HG03045 (cell line): ENCODE measurements around the gene FGF12.
"Not testable (repeated sequence)": the region's sequence is repeated elsewhere in the genome, so short reads cannot be mapped to it uniquely, and the experiment has no call there.

ENCODE experiments used
- ATAC-seq: cut with Tn5 transposase; IDR thresholded peaks from one replicate; pipeline ENCODE4 v1.9.1; 2021; ENCODE audit warnings: mild to moderate bottlenecking, moderate library complexity; ENCODE audit not compliant: unreplicated experiment

FGF12 gene

GRCh38 chr3:192607798-192608197 lies 119.5 kb downstream of the FGF12 start:
- no peak for ATAC-seq

DNA sequence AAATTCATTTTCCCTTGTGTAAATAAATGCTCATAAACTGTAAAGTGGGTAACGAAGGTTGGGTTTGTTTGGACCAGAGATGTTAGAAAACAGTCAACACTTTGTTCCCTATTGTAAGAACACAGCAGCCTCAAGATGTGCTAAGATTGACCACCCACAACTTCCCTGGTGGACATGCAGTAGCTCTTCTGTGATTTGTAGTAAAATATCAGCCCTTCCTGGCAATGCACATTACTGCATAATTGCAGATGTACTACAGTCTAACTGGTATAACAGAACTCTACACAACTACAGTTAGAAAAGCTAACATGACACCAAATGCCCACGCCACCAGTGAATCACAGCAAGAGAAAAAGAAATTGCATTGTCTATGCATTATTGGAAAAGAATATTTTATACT lies 129.4 kb downstream of the FGF12 start:
- ATAC-seq = no peak

GRCh38 chr3:192597506-192597905 lies 129.8 kb downstream of the FGF12 start:
- no peak for ATAC-seq

GRCh38 chr3:192578729-192579128 lies 148.6 kb downstream of the FGF12 start:
- no peak for ATAC-seq

- ATAC-seq = no peak
Measured at GRCh38 chr3:192577811-192578210, 149.5 kb downstream of the FGF12 start.

DNA sequence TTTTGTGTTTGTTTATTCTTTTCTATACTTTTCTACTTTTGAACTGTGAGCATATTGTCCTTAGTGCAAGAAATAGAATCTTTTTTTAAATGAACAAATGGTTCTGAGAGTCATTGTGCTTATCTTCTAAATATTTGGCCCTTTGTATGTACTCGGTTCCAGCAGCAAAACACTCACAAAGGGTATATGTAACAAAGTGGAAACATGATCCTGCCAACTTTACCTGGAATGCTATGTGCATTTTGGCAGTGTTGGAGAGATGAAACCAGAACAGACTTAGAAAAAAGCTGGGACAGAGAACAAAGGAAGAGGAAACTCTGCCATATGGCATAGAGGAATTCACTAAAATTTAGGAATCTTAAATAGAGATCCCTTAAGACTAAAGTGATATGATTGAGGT lies 150.1 kb downstream of the FGF12 start:
- no peak for ATAC-seq

DNA sequence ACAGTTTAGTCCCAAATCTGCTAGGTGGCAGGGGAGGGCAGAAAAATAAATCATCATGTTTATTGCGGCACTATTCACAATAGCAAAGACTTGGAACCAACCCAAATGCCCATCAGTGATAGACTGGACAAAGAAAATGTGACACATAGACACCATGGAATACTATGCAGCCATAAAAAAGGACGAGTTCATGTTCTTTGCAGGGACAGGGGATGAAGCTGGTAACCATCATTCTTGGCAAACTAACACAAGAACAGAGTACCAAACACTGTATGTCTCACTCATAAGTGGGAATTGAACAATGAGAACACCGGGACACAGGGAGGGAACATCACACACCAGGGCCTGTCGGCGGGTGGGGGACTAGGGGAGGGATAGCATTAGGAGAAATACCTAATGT lies 150.6 kb downstream of the FGF12 start:
- not testable (repeated sequence) for ATAC-seq

DNA sequence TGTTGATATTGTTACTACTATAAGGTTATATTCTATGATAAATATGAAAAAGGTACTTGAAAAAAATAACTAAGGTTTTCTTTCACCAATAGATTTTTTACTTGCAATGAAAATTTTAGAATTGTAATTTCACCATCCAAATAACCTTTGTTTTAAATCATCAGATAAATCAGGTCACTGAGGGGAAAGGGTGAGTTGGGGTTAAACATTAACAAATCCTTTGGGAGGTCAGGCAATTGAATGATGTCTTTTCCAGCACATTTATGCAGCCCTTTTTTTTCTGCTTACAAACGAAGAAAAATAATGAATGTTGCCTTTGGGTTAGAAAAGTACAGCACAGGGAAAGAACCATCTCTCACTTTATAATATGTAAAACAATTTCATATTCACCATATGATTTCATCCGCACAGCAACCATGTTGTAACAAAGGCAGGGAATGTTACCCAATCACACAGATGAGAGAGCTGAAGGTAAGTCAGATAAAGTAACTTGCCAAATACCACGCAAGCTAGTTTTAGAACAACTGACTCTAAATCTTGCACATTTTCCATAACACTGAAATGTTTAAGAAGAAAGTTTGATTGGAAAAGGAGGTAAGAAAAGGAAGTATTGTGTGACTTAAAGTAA lies 151.3 kb downstream of the FGF12 start:
- no peak for ATAC-seq

DNA sequence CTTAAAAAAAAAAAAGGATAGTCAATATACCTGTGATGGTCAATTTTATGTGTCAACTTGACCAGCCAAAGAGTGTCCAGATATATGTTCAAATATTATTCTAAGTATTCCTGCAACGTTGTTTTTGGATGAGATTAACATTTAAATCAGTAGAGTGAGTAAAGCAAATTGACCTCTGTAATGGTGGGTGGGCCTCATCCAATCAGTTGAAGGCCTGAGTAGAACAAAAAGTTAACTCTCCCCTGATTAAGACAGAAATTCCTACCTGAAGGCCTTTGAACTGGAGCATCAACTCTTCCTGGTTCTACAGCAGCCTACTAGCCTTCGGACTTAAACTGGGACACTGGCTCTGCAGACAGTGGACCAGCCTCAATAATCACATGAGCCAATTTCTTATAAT lies 154.1 kb downstream of the FGF12 start:
- ATAC-seq = no peak

- no peak for ATAC-seq
Measured at GRCh38 chr3:192570821-192571791, 156.2 kb downstream of the FGF12 start.

DNA sequence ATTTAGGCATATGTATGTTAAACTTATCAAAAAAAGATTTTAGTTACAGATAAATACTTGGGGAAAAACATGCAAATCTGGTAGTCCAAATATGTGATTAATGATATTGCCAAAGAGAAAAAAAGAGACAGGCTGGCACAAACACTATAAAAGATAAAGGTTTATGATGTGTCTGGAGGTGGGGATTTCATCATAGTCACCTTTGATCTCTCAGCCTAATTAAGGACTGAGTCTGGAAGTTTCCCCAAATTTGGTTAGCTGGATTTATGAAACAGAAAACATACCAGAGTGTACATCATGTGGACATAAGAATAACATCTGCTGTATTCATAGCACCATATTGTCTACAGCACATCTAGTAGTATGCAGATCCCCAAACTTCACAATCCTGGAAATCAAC lies 157.0 kb downstream of the FGF12 start:
- ATAC-seq = no peak

- peak; percentile 74 for ATAC-seq
Measured at GRCh38 chr3:192566706-192567290, 160.5 kb downstream of the FGF12 start.

GRCh38 chr3:192564611-192565010 lies 162.7 kb downstream of the FGF12 start:
- ATAC-seq = no peak

DNA sequence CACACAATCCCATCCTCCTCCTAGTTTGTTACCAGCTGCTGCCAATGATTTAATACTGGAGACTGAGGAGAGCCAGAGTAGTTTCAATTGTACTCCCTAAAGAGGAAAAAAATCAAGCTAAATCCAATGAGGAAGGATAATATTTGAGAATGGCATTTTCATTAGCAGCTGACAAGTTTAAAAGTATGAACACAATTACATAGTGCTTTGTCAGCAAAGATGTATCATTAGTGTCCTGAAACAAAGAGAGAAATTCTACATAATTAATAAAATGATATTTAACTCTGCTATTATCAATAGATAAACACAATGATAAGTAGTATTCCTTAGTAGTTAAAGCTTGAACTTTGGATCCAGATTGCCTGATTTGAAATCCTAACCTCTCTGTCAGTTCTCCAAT lies 163.9 kb downstream of the FGF12 start:
- no peak for ATAC-seq

- ATAC-seq = no peak
Measured at GRCh38 chr3:192553707-192554106, 173.6 kb downstream of the FGF12 start.

GRCh38 chr3:192550356-192550755 lies 177.0 kb downstream of the FGF12 start:
- no peak for ATAC-seq

DNA sequence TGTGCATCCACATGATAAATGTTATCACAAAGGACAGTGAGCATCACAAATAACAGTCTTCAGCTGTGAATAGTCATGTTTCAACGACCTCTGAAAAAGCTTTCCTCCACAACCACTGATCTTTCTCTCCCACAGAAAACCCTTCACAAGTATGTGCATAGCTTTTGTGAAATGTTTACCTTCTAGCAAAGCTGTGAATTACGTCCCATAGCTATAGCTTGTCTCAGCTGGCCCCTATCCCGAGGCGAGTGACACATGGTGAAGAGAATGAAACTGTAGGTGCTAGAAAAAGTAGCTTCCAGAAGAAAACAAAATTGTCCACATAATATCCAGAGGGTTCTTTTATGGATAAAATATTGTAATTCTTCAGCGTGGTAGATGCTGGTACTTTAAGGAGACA lies 182.0 kb downstream of the FGF12 start:
- ATAC-seq = no peak

DNA sequence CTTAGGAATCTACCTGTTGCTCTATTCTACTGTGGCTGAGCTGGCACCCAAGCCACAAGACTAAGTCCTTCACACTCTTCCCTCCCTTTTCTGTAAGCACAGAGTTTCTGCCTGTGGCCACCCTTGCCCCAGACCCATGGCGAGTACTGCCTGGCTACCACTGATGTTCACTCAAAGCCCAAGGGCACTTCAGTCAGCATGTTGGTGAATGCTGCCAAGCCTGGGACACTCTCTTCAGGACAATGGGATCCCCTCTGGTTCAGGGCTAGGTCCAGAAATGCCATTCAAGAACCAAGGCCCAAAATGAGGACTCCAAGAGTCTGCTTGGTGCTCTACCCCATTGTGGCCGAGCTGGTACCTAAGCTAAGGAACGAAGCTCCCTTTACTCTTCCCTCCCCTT lies 184.2 kb downstream of the FGF12 start:
- no peak for ATAC-seq

- no peak for ATAC-seq
Measured at GRCh38 chr3:192516820-192517219, 210.5 kb downstream of the FGF12 start.

GRCh38 chr3:192515664-192516045 lies 211.7 kb downstream of the FGF12 start:
- ATAC-seq = no peak

DNA sequence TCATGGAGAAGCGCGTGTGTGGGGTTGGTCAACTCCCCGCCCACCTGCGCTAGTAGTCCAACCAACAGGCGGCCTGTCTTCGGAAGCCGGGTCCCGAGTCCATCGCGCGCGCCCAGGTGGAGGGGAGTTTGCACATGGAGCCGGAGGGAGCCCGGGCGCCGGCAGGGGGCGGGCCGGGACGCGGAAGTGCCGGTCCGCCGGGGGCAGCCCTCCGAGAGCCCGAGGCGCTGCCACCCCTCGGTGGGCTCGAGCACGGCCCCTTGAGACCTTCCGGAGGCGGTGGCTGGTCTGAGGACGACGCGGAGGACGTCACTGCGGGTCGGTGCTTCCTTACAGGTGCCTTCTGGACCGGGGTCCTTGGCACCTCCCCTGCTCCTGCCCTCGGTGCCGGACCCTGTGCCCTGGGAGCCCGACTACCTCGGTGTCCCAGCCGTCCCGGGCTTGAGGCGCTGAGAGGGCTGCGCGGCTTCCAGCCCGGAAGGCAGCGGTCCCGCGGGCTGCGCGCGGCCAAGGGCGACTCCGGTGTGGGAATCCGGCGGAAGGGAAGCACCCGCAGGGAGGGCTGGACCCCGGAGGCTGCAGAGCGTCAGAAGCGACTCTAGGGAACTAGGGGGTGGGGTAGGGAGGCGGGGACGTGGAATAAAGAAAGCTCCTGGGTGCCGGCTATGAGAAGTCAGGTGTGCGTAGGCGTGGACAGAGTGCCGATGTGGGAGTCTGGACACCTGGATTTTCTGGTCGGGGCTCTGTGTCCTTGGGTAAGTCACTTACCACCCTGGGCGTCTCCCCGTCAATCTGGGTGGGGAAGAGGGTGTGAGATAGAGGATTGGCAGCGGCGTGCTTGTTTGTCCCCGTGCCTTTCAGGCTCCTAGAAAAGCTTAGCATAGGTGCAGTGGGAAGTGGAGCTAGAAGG lies 212.3 kb downstream of the FGF12 start:
- no peak for ATAC-seq
